ENCODE data around the gene CHTF18.

The CHTF18 gene

GRCh38 chr16:825341-826061, 37.1 kb downstream of the CHTF18 start:
- H4K20me1 ChIP-seq (ENCODE audit: low read depth, low read length) = no peaks in the 10 kb centered on the region
- no peaks in the 10 kb centered on the region for H3K9me3 ChIP-seq (ENCODE audit: insufficient read depth, low read length)
- H3K36me3 ChIP-seq (ENCODE audit: low read length) = no peaks in the 10 kb centered on the region
- H3K27ac ChIP-seq (ENCODE audit: low read depth, low read length) = no peak overlapping the region
- TF ChIP-seq EZH2phosphoT487 (conservative IDR thresholded peaks at IDR 0.05; ENCODE audit: low read length) = no peak
- no peak for TF ChIP-seq CTCF (IDR thresholded peaks at IDR 0.05; ENCODE audit: insufficient read depth, low read length, poor library complexity, severe bottlenecking)
- H3K9ac ChIP-seq (ENCODE audit: low read length) = no peak overlapping the region
- H3K4me2 ChIP-seq (ENCODE audit: low read depth, low read length, poor library complexity, severe bottlenecking) = no peak overlapping the region
- H3K9me2 ChIP-seq (replicated peaks; ENCODE audit: insufficient read depth, low read length) = no peaks in the 10 kb centered on the region
- H3K4me3 ChIP-seq (ENCODE audit: insufficient read depth, low read length, poor library complexity, severe bottlenecking) = no peak overlapping the region
- H3K79me2 ChIP-seq (ENCODE audit: insufficient read depth, low read length) = no peaks in the 10 kb centered on the region
- H3F3A ChIP-seq (ENCODE audit: insufficient read depth) = no peaks in the 10 kb centered on the region
- H2AFZ ChIP-seq (ENCODE audit: low read depth, low read length, severe bottlenecking) = no peak overlapping the region
- H3K27me3 ChIP-seq (ENCODE audit: low read length) = no peaks in the 10 kb centered on the region

DNA sequence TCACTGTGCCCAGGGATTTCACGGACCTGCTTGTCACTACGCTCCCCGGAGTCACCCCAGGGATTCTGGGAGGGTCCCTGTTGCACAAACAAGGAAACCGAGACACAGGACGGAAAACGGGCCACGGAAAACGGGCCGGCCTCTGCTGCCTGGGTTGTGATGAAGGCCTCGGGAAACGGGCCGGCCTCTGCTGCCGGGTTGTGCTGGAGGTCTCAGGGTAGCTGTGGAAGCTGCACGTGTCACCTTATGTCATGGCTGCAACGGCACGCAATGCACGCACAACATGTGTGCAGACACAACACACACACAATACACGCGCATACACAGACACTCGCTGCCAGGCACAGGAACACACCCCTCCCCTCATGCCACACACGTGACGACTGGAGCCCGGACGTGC, 39.1 kb downstream of the CHTF18 start:
- TF ChIP-seq EZH2phosphoT487 (conservative IDR thresholded peaks at IDR 0.05; ENCODE audit: low read length) (no peak), CTCF (IDR thresholded peaks at IDR 0.05; ENCODE audit: insufficient read depth, low read length, poor library complexity, severe bottlenecking) (no peak)
- no peak overlapping the region for H2AFZ ChIP-seq (ENCODE audit: low read depth, low read length, severe bottlenecking)
- H3K27me3 ChIP-seq (ENCODE audit: low read length) = no peaks in the 10 kb centered on the region
- no peak overlapping the region for H3K4me3 ChIP-seq (ENCODE audit: insufficient read depth, low read length, poor library complexity, severe bottlenecking)
- no peaks in the 10 kb centered on the region for H3K9me3 ChIP-seq (ENCODE audit: insufficient read depth, low read length)
- H3K79me2 ChIP-seq (ENCODE audit: insufficient read depth, low read length) = no peaks in the 10 kb centered on the region
- H3F3A ChIP-seq (ENCODE audit: insufficient read depth) = no peaks in the 10 kb centered on the region
- H4K20me1 ChIP-seq (ENCODE audit: low read depth, low read length) = no peaks in the 10 kb centered on the region
- no peak overlapping the region for H3K4me2 ChIP-seq (ENCODE audit: low read depth, low read length, poor library complexity, severe bottlenecking)
- H3K36me3 ChIP-seq (ENCODE audit: low read length) = no peaks in the 10 kb centered on the region
- H3K9ac ChIP-seq (ENCODE audit: low read length) = no peak overlapping the region
- no peak overlapping the region for H3K27ac ChIP-seq (ENCODE audit: low read depth, low read length)
- H3K9me2 ChIP-seq (replicated peaks; ENCODE audit: insufficient read depth, low read length) = no peaks in the 10 kb centered on the region

DNA sequence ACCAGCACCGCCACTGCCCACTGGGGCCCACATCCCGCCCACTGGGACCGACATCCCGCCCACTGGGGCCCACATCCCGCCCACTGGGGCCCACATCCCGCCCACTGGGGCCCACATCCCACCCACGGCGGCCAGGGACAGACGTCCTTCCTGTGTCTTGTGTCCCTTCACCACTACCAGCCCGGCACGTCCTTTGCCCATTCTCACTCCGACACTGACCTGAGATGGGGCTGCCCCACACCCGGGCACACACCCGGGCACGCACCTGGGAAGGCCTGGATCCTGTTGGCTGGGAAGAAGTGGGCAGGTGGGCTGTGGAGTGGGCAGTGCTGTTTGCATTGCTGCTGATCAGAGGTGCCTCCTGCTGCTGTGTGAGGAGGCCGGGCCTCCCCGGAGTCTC, 40.5 kb downstream of the CHTF18 start:
- H3K27ac ChIP-seq (ENCODE audit: low read depth, low read length) = no peak overlapping the region
- H3K4me3 ChIP-seq (ENCODE audit: insufficient read depth, low read length, poor library complexity, severe bottlenecking) = no peak overlapping the region
- H3F3A ChIP-seq (ENCODE audit: insufficient read depth) = no peaks in the 10 kb centered on the region
- H3K9ac ChIP-seq (ENCODE audit: low read length) = no peak overlapping the region
- H3K27me3 ChIP-seq (ENCODE audit: low read length) = no peaks in the 10 kb centered on the region
- no peak overlapping the region for H2AFZ ChIP-seq (ENCODE audit: low read depth, low read length, severe bottlenecking)
- no peak overlapping the region for H3K4me2 ChIP-seq (ENCODE audit: low read depth, low read length, poor library complexity, severe bottlenecking)
- no peaks in the 10 kb centered on the region for H3K36me3 ChIP-seq (ENCODE audit: low read length)
- H3K79me2 ChIP-seq (ENCODE audit: insufficient read depth, low read length) = no peaks in the 10 kb centered on the region
- no peak for TF ChIP-seq EZH2phosphoT487 (conservative IDR thresholded peaks at IDR 0.05; ENCODE audit: low read length)
- TF ChIP-seq CTCF (IDR thresholded peaks at IDR 0.05; ENCODE audit: insufficient read depth, low read length, poor library complexity, severe bottlenecking) = no peak
- no peaks in the 10 kb centered on the region for H3K9me3 ChIP-seq (ENCODE audit: insufficient read depth, low read length)
- no peaks in the 10 kb centered on the region for H4K20me1 ChIP-seq (ENCODE audit: low read depth, low read length)
- no peaks in the 10 kb centered on the region for H3K9me2 ChIP-seq (replicated peaks; ENCODE audit: insufficient read depth, low read length)
